SK-N-SH treated with all-trans-retinoic acid at 6 μM for 48 hours (cell line): Measurements from ENCODE around the gene CSF1R.

ENCODE experiments used
- ATAC-seq: fragments of 200-7000 bp; cut with Tn5 transposase; 3 replicates; pipeline ENCODE4 v1.9.1; 2020; ENCODE audit warnings: mild to moderate bottlenecking, moderate library complexity
- ARNTL ChIP-seq: fragments of 450-650 bp; formaldehyde crosslinking; IDR thresholded peaks from 2 replicates; pipeline ENCODE4 v1.5.0; 2020; ENCODE audit warnings: low read depth, mild to moderate bottlenecking, moderate library complexity, borderline replicate concordance
- BACH2 ChIP-seq: fragments of 250-450 bp; sonication (Bioruptor Pico); IDR thresholded peaks from 2 replicates; pipeline ENCODE4 v1.9.0; 2021; ENCODE audit warnings: mild to moderate bottlenecking, borderline replicate concordance
- CSDC2 ChIP-seq: fragments of 250-450 bp; sonication (Bioruptor Pico); IDR thresholded peaks from 2 replicates; pipeline ENCODE4 v1.5.0; 2020; ENCODE audit warnings: mild to moderate bottlenecking, moderate library complexity
- CSRNP3 ChIP-seq: fragments of 250-450 bp; sonication (Bioruptor Pico); IDR thresholded peaks from 2 replicates; pipeline ENCODE4 v1.5.1; 2021; ENCODE audit warnings: mild to moderate bottlenecking, moderate library complexity
- ESRRG ChIP-seq: fragments of 250-450 bp; sonication (Bioruptor Pico); IDR thresholded peaks from 2 replicates; pipeline ENCODE4 v1.6.1; 2021; ENCODE audit warnings: mild to moderate bottlenecking
- GLIS3 ChIP-seq: fragments of 250-450 bp; sonication (Bioruptor Pico); IDR thresholded peaks from 2 replicates; pipeline ENCODE4 v1.5.0; 2020; ENCODE audit warnings: mild to moderate bottlenecking, moderate library complexity
- ISL1 ChIP-seq: fragments of 250-450 bp; sonication (Bioruptor Pico); IDR thresholded peaks from 2 replicates; pipeline ENCODE4 v2.1.2; 2022; ENCODE audit warnings: mild to moderate bottlenecking, moderate library complexity
- OSR1 ChIP-seq: fragments of 250-450 bp; sonication (Bioruptor Pico); IDR thresholded peaks from 2 replicates; pipeline ENCODE4 v1.8.0; 2022; ENCODE audit warnings: moderate library complexity, mild to moderate bottlenecking, inconsistent platforms
- PATZ1 ChIP-seq: fragments of 250-450 bp; sonication (Bioruptor Pico); IDR thresholded peaks from 2 replicates; pipeline ENCODE4 v1.8.0; 2020; ENCODE audit warnings: mild to moderate bottlenecking, moderate library complexity, borderline replicate concordance
- PPARA ChIP-seq: fragments of 250-450 bp; sonication (Bioruptor Pico); IDR thresholded peaks from 2 replicates; pipeline ENCODE4 v1.5.0; 2020; ENCODE audit warnings: mild to moderate bottlenecking, borderline replicate concordance
- RARB ChIP-seq: fragments of 250-450 bp; sonication (Bioruptor Pico); IDR thresholded peaks from 2 replicates; pipeline ENCODE4 v1.8.0; 2021; ENCODE audit warnings: mild to moderate bottlenecking, moderate library complexity
- SNAI2 ChIP-seq: fragments of 250-450 bp; sonication (Bioruptor Pico); IDR thresholded peaks from 2 replicates; pipeline ENCODE4 v1.5.0; 2020; ENCODE audit warnings: mild to moderate bottlenecking, moderate library complexity
- TCF4 ChIP-seq: fragments of 250-450 bp; sonication (Bioruptor Pico); IDR thresholded peaks from 2 replicates; pipeline ENCODE4 v1.8.0; 2021; ENCODE audit warnings: mild to moderate bottlenecking, moderate library complexity, borderline replicate concordance
- TOX ChIP-seq: fragments of 250-450 bp; sonication (Bioruptor Pico); IDR thresholded peaks from 2 replicates; pipeline ENCODE4 v1.8.0; 2021; ENCODE audit warnings: mild to moderate bottlenecking, moderate library complexity, borderline replicate concordance
- ZC3H10 ChIP-seq: fragments of 250-450 bp; sonication (Bioruptor Pico); IDR thresholded peaks from 2 replicates; pipeline ENCODE4 v1.5.1; 2021; ENCODE audit warnings: mild to moderate bottlenecking, moderate library complexity
- ZFP3 ChIP-seq: fragments of 250-450 bp; sonication (Bioruptor Pico); IDR thresholded peaks from 2 replicates; pipeline ENCODE4 v1.5.0; 2020; ENCODE audit warnings: mild to moderate bottlenecking, moderate library complexity
- ZFP30 ChIP-seq: fragments of 450-650 bp; formaldehyde crosslinking; IDR thresholded peaks from 2 replicates; pipeline ENCODE4 v1.5.0; 2022; ENCODE audit warnings: mild to moderate bottlenecking, moderate library complexity
- ZNF565 ChIP-seq: fragments of 450-650 bp; formaldehyde crosslinking; conservative IDR thresholded peaks from 2 replicates; pipeline ENCODE4 v1.5.0; 2020; ENCODE audit warnings: low read depth, mild to moderate bottlenecking, moderate library complexity
- ZNF70 ChIP-seq: fragments of 450-650 bp; formaldehyde crosslinking; IDR thresholded peaks from 2 replicates; pipeline ENCODE4 v1.5.0; 2020; ENCODE audit warnings: mild to moderate bottlenecking, moderate library complexity
- ZNF8 ChIP-seq: fragments of 450-650 bp; formaldehyde crosslinking; IDR thresholded peaks from 2 replicates; pipeline ENCODE4 v1.5.0; 2020; ENCODE audit warnings: mild to moderate bottlenecking, moderate library complexity
- TF ChIP-seq, protein P1 (sequence below): fragments of 250-450 bp; sonication (Bioruptor Pico); IDR thresholded peaks from 2 replicates; pipeline ENCODE4 v1.5.1; 2020; ENCODE audit warnings: low read depth, mild to moderate bottlenecking, moderate library complexity
- TF ChIP-seq, protein P2 (sequence below): fragments of 250-450 bp; sonication (Bioruptor Pico); IDR thresholded peaks from 2 replicates; pipeline ENCODE4 v1.5.0; 2020; ENCODE audit warnings: mild to moderate bottlenecking, moderate library complexity
- TF ChIP-seq, protein P3 (sequence below): fragments of 250-450 bp; sonication (Bioruptor Pico); IDR thresholded peaks from 2 replicates; pipeline ENCODE4 v1.8.0; 2021; ENCODE audit warnings: low read depth, mild to moderate bottlenecking, moderate library complexity, borderline replicate concordance

CSF1R gene

GRCh38 chr5:150062216-150062922 is 24.0 kb downstream of the CSF1R start:
- TF ChIP-seq ZFP30 (CRISPR knock-in tag), result no peak
- TF ChIP-seq ZFP3 (CRISPR knock-in tag), result no peak
- TF ChIP-seq PPARA, result no peak
- no peak for TF ChIP-seq RARB (CRISPR knock-in tag)
- no peak for TF ChIP-seq CSDC2 (CRISPR knock-in tag)
- TF ChIP-seq BACH2 (CRISPR knock-in tag), result no peak
- TF ChIP-seq, all 23 proteins: peak for 0
- no peak for ATAC-seq

- no peak for TF ChIP-seq CSRNP3
- no peak for TF ChIP-seq ZNF70
- no peak for TF ChIP-seq BACH2 (CRISPR knock-in tag)
- TF ChIP-seq TCF4, result no peak
- no peak for ATAC-seq
These were observed 24.8 kb downstream of the CSF1R start for GRCh38 chr5:150061538-150061995.

DNA sequence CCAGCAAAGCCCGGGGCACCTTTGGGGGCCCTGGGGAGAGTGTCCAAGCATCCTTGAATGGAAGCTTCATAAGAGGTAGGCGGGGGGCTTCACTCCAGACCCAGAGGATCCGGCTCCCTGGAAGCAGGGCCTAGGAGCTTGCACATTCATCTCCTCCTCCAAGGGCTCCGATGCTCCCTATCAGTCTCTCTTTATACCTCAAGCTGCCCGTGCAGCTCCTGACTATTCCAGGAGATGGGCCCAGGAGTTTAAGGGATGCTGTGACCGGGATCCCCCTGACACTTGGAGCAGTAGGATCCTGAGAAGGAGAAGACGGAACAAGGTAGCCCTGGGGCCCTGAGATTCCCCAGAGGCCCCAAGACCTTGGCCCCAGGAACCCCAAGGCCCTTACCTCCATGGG is 25.9 kb downstream of the CSF1R start:
- TF ChIP-seq, protein P1, sequence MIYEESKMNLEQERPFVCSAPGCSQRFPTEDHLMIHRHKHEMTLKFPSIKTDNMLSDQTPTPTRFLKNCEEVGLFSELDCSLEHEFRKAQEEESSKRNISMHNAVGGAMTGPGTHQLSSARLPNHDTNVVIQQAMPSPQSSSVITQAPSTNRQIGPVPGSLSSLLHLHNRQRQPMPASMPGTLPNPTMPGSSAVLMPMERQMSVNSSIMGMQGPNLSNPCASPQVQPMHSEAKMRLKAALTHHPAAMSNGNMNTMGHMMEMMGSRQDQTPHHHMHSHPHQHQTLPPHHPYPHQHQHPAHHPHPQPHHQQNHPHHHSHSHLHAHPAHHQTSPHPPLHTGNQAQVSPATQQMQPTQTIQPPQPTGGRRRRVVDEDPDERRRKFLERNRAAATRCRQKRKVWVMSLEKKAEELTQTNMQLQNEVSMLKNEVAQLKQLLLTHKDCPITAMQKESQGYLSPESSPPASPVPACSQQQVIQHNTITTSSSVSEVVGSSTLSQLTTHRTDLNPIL, result no peak
- TF ChIP-seq, protein P2, sequence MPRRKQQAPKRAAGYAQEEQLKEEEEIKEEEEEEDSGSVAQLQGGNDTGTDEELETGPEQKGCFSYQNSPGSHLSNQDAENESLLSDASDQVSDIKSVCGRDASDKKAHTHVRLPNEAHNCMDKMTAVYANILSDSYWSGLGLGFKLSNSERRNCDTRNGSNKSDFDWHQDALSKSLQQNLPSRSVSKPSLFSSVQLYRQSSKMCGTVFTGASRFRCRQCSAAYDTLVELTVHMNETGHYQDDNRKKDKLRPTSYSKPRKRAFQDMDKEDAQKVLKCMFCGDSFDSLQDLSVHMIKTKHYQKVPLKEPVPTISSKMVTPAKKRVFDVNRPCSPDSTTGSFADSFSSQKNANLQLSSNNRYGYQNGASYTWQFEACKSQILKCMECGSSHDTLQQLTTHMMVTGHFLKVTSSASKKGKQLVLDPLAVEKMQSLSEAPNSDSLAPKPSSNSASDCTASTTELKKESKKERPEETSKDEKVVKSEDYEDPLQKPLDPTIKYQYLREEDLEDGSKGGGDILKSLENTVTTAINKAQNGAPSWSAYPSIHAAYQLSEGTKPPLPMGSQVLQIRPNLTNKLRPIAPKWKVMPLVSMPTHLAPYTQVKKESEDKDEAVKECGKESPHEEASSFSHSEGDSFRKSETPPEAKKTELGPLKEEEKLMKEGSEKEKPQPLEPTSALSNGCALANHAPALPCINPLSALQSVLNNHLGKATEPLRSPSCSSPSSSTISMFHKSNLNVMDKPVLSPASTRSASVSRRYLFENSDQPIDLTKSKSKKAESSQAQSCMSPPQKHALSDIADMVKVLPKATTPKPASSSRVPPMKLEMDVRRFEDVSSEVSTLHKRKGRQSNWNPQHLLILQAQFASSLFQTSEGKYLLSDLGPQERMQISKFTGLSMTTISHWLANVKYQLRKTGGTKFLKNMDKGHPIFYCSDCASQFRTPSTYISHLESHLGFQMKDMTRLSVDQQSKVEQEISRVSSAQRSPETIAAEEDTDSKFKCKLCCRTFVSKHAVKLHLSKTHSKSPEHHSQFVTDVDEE (CRISPR knock-in tag), result no peak
- TF ChIP-seq BACH2 (CRISPR knock-in tag) (no peak), ARNTL (no peak), ZNF565 (CRISPR knock-in tag) (no peak), ESRRG (CRISPR knock-in tag) (no peak), ZNF8 (CRISPR knock-in tag) (no peak), ZFP3 (CRISPR knock-in tag) (no peak), SNAI2 (CRISPR knock-in tag) (no peak), TCF4 (no peak), TOX (CRISPR knock-in tag) (no peak), PATZ1 (CRISPR knock-in tag) (no peak), ZC3H10 (no peak), ISL1 (CRISPR knock-in tag) (no peak), OSR1 (CRISPR knock-in tag) (no peak), GLIS3 (CRISPR knock-in tag) (no peak), ZNF70 (no peak)
- TF ChIP-seq, protein P3, sequence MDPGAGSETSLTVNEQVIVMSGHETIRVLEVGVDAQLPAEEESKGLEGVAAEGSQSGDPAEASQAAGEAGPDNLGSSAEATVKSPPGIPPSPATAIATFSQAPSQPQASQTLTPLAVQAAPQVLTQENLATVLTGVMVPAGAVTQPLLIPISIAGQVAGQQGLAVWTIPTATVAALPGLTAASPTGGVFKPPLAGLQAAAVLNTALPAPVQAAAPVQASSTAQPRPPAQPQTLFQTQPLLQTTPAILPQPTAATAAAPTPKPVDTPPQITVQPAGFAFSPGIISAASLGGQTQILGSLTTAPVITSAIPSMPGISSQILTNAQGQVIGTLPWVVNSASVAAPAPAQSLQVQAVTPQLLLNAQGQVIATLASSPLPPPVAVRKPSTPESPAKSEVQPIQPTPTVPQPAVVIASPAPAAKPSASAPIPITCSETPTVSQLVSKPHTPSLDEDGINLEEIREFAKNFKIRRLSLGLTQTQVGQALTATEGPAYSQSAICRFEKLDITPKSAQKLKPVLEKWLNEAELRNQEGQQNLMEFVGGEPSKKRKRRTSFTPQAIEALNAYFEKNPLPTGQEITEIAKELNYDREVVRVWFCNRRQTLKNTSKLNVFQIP (CRISPR knock-in tag), result no peak
- ATAC-seq, result no peak
